BLaER1 treated with 17β-estradiol and CSF1 and Interleukin-3, amounts not matched to agents 10 nM and 100 nM (cell line): ENCODE measurements around the gene ACRV1.

Experiments used
- H3K27ac ChIP-seq, 11 experiments: shearing (Covaris generic); formaldehyde crosslinking; 2 replicates each; pipeline ENCODE4 v1.8.1; 2022
- H3K27me3 ChIP-seq, 11 experiments: shearing (Covaris generic); formaldehyde crosslinking; 2 replicates each; pipeline ENCODE4 v1.8.1; 2022
- H3K36me3 ChIP-seq, 11 experiments: shearing (Covaris generic); formaldehyde crosslinking; 2 replicates each; pipeline ENCODE4 v1.8.1; 2022
- H3K4me1 ChIP-seq, 10 experiments: shearing (Covaris generic); formaldehyde crosslinking; 2 replicates each; pipeline ENCODE4 v1.8.1; 2022
- H3K4me2 ChIP-seq, 11 experiments: shearing (Covaris generic); formaldehyde crosslinking; 2 replicates each; pipeline ENCODE4 v1.8.1; 2022
- H3K4me3 ChIP-seq, 10 experiments: shearing (Covaris generic); formaldehyde crosslinking; 2 replicates each; pipeline ENCODE4 v1.8.1; 2022
- H3K9ac ChIP-seq, 11 experiments: shearing (Covaris generic); formaldehyde crosslinking; 2 replicates each; pipeline ENCODE4 v1.8.1; 2022
- H3K9me3 ChIP-seq, 11 experiments: shearing (Covaris generic); formaldehyde crosslinking; replicated peaks in 1 of 11; 2 replicates each; pipeline ENCODE4 v1.8.1; 2022
- H4K20me1 ChIP-seq, 11 experiments: shearing (Covaris generic); formaldehyde crosslinking; 2 replicates each; pipeline ENCODE4 v1.8.1; 2022
- Cebpa-rat ChIP-seq, 11 experiments: shearing (Covaris generic); IDR thresholded peaks; 2 replicates each; pipeline ENCODE4 v1.8.1; 2022

Gene ACRV1

DNA sequence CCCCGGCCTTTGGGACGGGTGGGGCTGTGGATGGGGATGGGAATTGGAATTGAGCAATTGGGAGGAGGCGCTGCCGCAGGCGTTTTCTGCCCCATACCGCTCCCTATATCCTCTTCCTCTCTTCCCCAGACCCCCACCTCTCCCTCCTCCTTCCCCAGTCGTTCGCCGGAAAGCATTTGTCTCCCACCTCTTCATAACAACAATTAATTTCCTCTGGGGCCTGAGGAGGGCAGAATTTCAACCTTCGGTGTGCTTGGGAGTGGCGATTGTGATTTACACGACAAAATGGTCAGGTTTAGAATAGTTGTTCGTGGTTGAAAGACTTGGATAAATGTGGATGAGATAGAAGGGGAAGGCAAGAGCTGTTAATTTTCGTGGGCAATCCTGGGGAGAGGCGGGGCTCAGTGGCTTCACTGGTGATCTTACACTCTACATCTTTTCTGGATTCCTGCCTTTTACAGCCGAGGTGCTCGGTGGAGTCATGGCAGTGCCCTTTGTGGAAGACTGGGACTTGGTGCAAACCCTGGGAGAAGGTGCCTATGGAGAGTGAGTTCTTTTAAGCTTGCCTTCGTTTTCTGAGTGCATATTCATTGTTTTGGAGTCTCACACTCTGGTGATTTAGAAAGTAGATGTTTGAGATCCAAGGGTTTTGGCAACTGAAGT is 54.2 kb downstream of the ACRV1 start:
- Histone ChIP-seq H3K9ac (peak overlapping the region; percentile 81 to 92 (median 89)), H3K4me2 (peak overlapping the region; percentile 80 to 94 (median 86)), H3K27me3 (no peaks in the 10 kb centered on the region), H3K4me1 (peaks cover 23 to 35% (median 28%) of the 10 kb centered on the region in 10 experiments), H3K4me3 (peak overlapping the region; percentile 71 to 91 (median 81)), H3K36me3 (peaks cover 9 to 72% (median 44%) of the 10 kb centered on the region in 11 experiments), H3K9me3 (no peaks in the 10 kb centered on the region), H3K27ac (peak overlapping the region in 10 of 11 experiments; percentile 78 to 93 (median 88); a peak in 20 of 22 replicates), H4K20me1 (peaks cover 0 to 4% (median 0%) of the 10 kb centered on the region in 11 experiments; a peak in 3 of 22 replicates)
- TF ChIP-seq Cebpa-rat (IDR thresholded peaks at IDR 0.05), result no peak

DNA sequence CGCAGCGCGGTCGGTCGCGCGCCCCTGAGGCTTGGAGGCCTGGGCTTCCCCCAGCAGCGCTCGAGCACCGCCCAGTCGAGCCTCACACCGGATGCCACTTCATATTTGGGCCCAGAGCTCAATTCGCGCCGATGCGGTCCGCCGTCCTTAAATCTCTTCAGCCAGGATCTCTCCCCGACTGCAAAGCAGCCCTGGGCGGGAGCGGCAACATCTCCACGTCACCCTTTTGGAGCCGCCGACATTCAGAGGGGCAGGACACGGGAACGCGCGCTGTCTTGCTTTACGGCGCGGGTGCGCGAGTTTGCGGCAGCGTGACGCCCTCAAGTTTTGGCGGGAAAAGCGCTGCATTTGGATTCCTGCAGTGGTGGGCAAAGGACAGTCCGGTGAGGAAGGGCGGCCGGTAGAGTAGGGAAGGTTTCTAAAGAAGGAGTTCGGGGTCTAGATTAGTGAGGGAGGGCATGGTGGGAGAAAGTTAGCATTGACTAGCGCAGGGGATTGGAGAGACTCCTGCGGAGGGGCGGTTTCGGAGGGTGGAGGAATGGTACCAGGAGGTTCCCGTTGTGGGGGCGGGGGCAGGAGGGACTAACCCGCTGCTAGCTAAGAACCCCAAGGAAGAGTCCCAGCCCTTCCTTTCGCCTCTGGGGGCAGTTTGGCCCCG is 54.9 kb downstream of the ACRV1 start:
- Histone ChIP-seq H3K4me1 (peaks cover 23 to 40% (median 32%) of the 10 kb centered on the region in 10 experiments), H3K9ac (peak overlapping the region; percentile 81 to 92 (median 89)), H3K27me3 (no peaks in the 10 kb centered on the region), H3K27ac (peak overlapping the region; percentile 68 to 93 (median 88)), H3K4me2 (peak overlapping the region; percentile 80 to 94 (median 86)), H3K36me3 (peaks cover 16 to 72% (median 46%) of the 10 kb centered on the region in 11 experiments), H3K9me3 (no peaks in the 10 kb centered on the region), H3K4me3 (peak overlapping the region; percentile 71 to 91 (median 81)), H4K20me1 (peaks cover 0 to 4% (median 0%) of the 10 kb centered on the region in 11 experiments; a peak in 3 of 22 replicates)
- no peak; a peak in 1 of 22 replicates for TF ChIP-seq Cebpa-rat (IDR thresholded peaks at IDR 0.05)

DNA sequence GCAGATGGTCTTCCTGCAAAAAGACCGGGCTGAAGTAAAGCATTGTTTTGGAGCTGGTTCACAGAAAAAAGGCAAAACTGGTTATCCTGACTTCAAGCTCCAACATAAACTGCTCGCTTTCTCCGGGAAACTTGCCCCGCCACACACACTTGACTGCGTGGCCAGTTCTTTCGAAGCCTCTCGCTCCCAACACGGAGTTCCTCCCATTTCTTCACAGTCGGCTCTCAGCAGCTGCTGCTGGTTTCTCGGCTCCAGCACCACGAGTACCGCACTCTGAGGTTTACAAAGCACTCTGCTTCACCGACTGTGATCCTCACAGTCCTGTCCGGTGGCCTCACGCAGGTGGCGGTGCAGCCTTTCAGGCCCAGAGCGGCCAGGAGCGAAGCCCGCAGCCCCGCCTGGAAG is 55.4 kb downstream of the ACRV1 start:
- Histone ChIP-seq H3K27ac (peak overlapping the region; percentile 68 to 93 (median 88)), H3K4me3 (peak overlapping the region; percentile 71 to 91 (median 81)), H3K27me3 (no peaks in the 10 kb centered on the region), H3K36me3 (peaks cover 21 to 72% (median 46%) of the 10 kb centered on the region in 11 experiments), H3K4me2 (peak overlapping the region; percentile 80 to 94 (median 86)), H4K20me1 (peaks cover 0 to 4% (median 0%) of the 10 kb centered on the region in 11 experiments; a peak in 3 of 22 replicates), H3K9me3 (no peaks in the 10 kb centered on the region), H3K4me1 (peaks cover 23 to 40% (median 32%) of the 10 kb centered on the region in 10 experiments), H3K9ac (peak overlapping the region; percentile 81 to 92 (median 89))
- no peak for TF ChIP-seq Cebpa-rat (IDR thresholded peaks at IDR 0.05)

DNA sequence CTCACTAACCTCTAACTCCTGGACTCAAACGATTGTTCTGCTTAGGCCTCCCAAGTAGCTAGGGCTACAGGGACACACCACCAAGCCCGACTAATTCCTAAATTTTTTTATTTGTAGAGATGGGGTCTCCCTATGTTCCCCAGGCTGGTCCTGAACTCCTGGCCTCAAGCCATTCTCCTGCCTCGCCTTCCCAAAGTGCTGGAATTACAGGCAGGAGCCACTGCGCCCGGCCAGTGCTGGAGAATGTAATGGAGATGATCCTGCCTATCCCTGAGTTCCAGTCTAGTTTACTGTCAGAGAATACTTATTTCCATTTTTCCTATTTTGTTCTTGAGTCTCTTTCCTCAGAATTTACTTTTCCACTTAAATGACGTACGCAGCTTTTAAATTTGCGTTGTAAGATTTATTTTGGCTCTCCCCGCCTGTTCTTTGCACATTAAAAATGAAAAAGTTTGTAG is 55.9 kb downstream of the ACRV1 start, which contains the start of gene CHEK1:
CHEK1 (plus strand) TSS at position 408 of the 458 bp plus-strand sequence. CDS start 1,606 bp downstream, outside the sequence.
- Histone ChIP-seq H3K9ac (peak within 1 kb of the TSS; percentile 81 to 92 (median 89)), H3K27me3 (no peaks in the 10 kb centered on the region), H3K4me3 (peak within 1 kb of the TSS; percentile 71 to 91 (median 81)), H3K27ac (peak within 1 kb of the TSS; percentile 68 to 93 (median 88)), H3K36me3 (peaks cover 25 to 72% (median 46%) of the 10 kb centered on the region in 11 experiments), H3K4me2 (peak within 1 kb of the TSS; percentile 80 to 94 (median 86)), H3K9me3 (no peaks in the 10 kb centered on the region), H3K4me1 (peaks cover 23 to 40% (median 32%) of the 10 kb centered on the region in 10 experiments), H4K20me1 (peaks cover 0 to 4% (median 0%) of the 10 kb centered on the region in 11 experiments; a peak in 5 of 22 replicates)
- no peak for TF ChIP-seq Cebpa-rat (IDR thresholded peaks at IDR 0.05)

DNA sequence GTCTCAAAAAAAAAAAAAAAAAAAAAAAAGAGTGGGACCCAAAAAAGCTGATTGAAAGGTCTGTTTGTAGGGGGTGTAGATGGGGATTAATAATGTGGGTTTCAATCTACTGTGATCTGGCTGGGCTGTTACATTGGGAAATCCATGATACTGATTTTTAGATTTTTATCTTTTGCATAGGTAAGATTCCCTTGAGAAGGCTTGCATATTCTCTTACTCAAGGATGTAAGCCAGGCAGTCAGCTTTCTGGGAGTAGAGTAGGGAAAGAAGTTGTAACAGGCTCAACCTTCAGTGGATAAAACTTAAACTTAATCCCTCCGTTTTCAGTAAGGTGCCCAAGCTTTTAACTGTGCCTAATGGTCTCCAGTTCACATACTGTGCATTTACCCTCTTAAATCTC is 57.6 kb downstream of the ACRV1 start:
- no peak overlapping the region for H3K27ac ChIP-seq
- H3K4me1 ChIP-seq, result peaks cover 23 to 40% (median 32%) of the 10 kb centered on the region in 10 experiments
- H3K4me2 ChIP-seq, result no peak overlapping the region

DNA sequence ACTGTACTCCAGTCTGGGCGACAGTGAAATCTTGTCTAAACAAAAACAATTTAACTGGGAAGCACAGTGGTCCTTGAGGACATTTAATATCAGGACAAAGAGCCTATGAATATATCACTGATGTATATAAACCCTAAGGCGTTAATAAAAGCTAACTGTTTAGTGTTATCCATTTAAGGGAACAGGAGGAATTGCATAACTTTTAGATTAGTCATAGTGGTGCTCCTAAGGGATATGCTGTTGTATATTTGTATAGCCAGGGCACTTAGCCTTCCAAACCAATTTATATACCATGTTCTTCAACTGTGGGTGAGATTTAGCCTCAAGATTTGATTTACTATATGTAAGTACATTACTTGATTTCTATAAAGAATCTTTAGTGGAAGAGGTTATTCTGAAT is 58.7 kb downstream of the ACRV1 start:
- Histone ChIP-seq H3K4me3 (no peak overlapping the region), H3K9ac (peak overlapping the region in 2 of 11 experiments; percentile 13 to 38; a peak in 2 of 22 replicates), H3K4me1 (peaks cover 13 to 30% (median 24%) of the 10 kb centered on the region in 10 experiments), H4K20me1 (peaks cover 0 to 11% (median 0%) of the 10 kb centered on the region in 11 experiments; a peak in 7 of 22 replicates), H3K27me3 (no peaks in the 10 kb centered on the region), H3K27ac (no peak overlapping the region), H3K36me3 (peaks cover 53 to 73% (median 59%) of the 10 kb centered on the region in 11 experiments), H3K4me2 (peak overlapping the region in 5 of 11 experiments; percentile 17 to 56 (median 39); a peak in 7 of 22 replicates), H3K9me3 (no peaks in the 10 kb centered on the region)
- no peak for TF ChIP-seq Cebpa-rat (IDR thresholded peaks at IDR 0.05)

More for the DNA sequence above, 57.6 kb downstream of the ACRV1 start:
- Histone ChIP-seq H3K36me3 (peaks cover 43 to 72% (median 52%) of the 10 kb centered on the region in 11 experiments), H3K27me3 (no peaks in the 10 kb centered on the region), H3K4me3 (no peak overlapping the region), H3K9ac (no peak overlapping the region), H3K9me3 (no peaks in the 10 kb centered on the region), H4K20me1 (peaks cover 0 to 5% (median 0%) of the 10 kb centered on the region in 11 experiments; a peak in 5 of 22 replicates)
- TF ChIP-seq Cebpa-rat (IDR thresholded peaks at IDR 0.05), result no peak
